Testis (tissue), 2 donors: Measurements from ENCODE around the gene CDK11A.
"Not testable (repeated sequence)": the region's sequence is repeated elsewhere in the genome, so short reads cannot be mapped to it uniquely, and the experiment has no call there.

Experiments used
- POLR2A ChIP-seq: fragments of 450-650 bp; IDR thresholded peaks from one replicate; pipeline ENCODE4 v1.6.1; 2017; ENCODE audit warnings: antibody characterized with exemption, mild to moderate bottlenecking, moderate library complexity
- TF ChIP-seq, protein P1 (sequence below), 3 experiments: fragments of 450-650 bp in 2 of 3; fragments of 200-600 bp in 1 of 3; sonication (generic) in 1 of 3; IDR thresholded peaks; one replicate each; pipeline ENCODE4 v1.5.1; 2016 to 2019; ENCODE audit warnings: antibody characterized with exemption in 3 of 3, mild to moderate bottlenecking in 2 of 3, moderate library complexity in 1 of 3

- TF ChIP-seq, protein P1, sequence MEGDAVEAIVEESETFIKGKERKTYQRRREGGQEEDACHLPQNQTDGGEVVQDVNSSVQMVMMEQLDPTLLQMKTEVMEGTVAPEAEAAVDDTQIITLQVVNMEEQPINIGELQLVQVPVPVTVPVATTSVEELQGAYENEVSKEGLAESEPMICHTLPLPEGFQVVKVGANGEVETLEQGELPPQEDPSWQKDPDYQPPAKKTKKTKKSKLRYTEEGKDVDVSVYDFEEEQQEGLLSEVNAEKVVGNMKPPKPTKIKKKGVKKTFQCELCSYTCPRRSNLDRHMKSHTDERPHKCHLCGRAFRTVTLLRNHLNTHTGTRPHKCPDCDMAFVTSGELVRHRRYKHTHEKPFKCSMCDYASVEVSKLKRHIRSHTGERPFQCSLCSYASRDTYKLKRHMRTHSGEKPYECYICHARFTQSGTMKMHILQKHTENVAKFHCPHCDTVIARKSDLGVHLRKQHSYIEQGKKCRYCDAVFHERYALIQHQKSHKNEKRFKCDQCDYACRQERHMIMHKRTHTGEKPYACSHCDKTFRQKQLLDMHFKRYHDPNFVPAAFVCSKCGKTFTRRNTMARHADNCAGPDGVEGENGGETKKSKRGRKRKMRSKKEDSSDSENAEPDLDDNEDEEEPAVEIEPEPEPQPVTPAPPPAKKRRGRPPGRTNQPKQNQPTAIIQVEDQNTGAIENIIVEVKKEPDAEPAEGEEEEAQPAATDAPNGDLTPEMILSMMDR (IDR thresholded peaks at IDR 0.05): not testable (repeated sequence)
- not testable (repeated sequence) for TF ChIP-seq POLR2A
These were observed 18.4 kb upstream of the CDK11A start for GRCh38 chr1:1742529-1742928.
